ENCODE measurements around the gene TEX28. TPM values are rescaled to one million over a fixed set of nuclear protein-coding genes. Genes with fewer than 3 reads are reported as not detected.

TEX28 gene
- total RNA-seq, 5 donors from 2014 or later (not counting 1 experiment from before 2014, with no cell fraction given) = not detected

- Mint-ChIP-seq H3K27me3 (no peaks in the 10 kb centered on the region), H3K9me3 (no peaks in the 10 kb centered on the region), H3K36me3 (no peaks in the 10 kb centered on the region), H3K27ac (no peak overlapping the region), H3K4me3 (no peak overlapping the region), H3K4me1 (peaks cover 51 to 53% (median 52%) of the 10 kb centered on the region in 3 donors)
- Histone ChIP-seq H3K27ac (ENCODE audit: low read length) (no peak overlapping the region), H3K4me1 (ENCODE audit: control insufficient read depth in 1 of 2, extremely low read depth in 1 of 2, insufficient read depth in 2 of 2, low read length in 2 of 2) (peaks cover 18 to 49% of the 10 kb centered on the region in 2 experiments), H3K27me3 (replicated peaks in 1 of 2; ENCODE audit: control insufficient read depth in 2 of 2, extremely low read depth in 1 of 2, insufficient read depth in 2 of 2, low read length in 1 of 2) (no peaks in the 10 kb centered on the region), H3K4me3 (ENCODE audit: control insufficient read depth in 1 of 2, extremely low read depth in 1 of 2, low read length in 1 of 2) (no peak overlapping the region), H3K36me3 (ENCODE audit: control insufficient read depth in 2 of 2, extremely low read depth in 1 of 2, insufficient read depth in 1 of 2, low read length in 1 of 2) (no peaks in the 10 kb centered on the region), H3K9me3 (no peaks in the 10 kb centered on the region)
- ChIA-PET CTCF (interaction anchor here in 1 of 2 donors (0.5 kb wide), 1 partner anchor 230 kb away, joined by 5 read pairs; no protein-coding TSS in a partner anchor), POLR2A (no interaction called here)
- 76% methylated on average over 4 of the region's 7 CpGs for WGBS (ENCODE audit: insufficient coverage)
- ATAC-seq (replicated peaks in 1 of 4) (no peak), DNase-seq (no peak)
Observed at GRCh38 chrX:154323537-154323936, 28.6 kb upstream of the TEX28 start.

- Histone ChIP-seq H3K36me3 (ENCODE audit: control insufficient read depth in 2 of 2, extremely low read depth in 1 of 2, insufficient read depth in 1 of 2, low read length in 1 of 2) (no peaks in the 10 kb centered on the region), H3K27me3 (replicated peaks in 1 of 2; ENCODE audit: control insufficient read depth in 2 of 2, extremely low read depth in 1 of 2, insufficient read depth in 2 of 2, low read length in 1 of 2) (no peaks in the 10 kb centered on the region), H3K9me3 (no peaks in the 10 kb centered on the region), H3K4me1 (ENCODE audit: control insufficient read depth in 1 of 2, extremely low read depth in 1 of 2, insufficient read depth in 2 of 2, low read length in 2 of 2) (peaks cover 17 to 46% of the 10 kb centered on the region in 2 experiments), H3K4me3 (ENCODE audit: control insufficient read depth in 1 of 2, extremely low read depth in 1 of 2, low read length in 1 of 2) (no peak overlapping the region), H3K27ac (ENCODE audit: low read length) (no peak overlapping the region)
- H3K4me3 Mint-ChIP-seq = no peak overlapping the region
- peaks cover 48 to 49% (median 48%) of the 10 kb centered on the region in 3 donors for H3K4me1 Mint-ChIP-seq
- H3K36me3 Mint-ChIP-seq = no peaks in the 10 kb centered on the region
- no peaks in the 10 kb centered on the region for H3K27me3 Mint-ChIP-seq
- WGBS (ENCODE audit: insufficient coverage) = 92% methylated on average over 6 of the region's 10 CpGs
- ATAC-seq (replicated peaks in 1 of 4) (no peak), DNase-seq (no peak)
- POLR2A ChIA-PET = no interaction called here
- CTCF ChIA-PET = no interaction called here
- H3K27ac Mint-ChIP-seq = no peak overlapping the region
- H3K9me3 Mint-ChIP-seq = no peaks in the 10 kb centered on the region
Observed at GRCh38 chrX:154322890-154323289, 28.0 kb upstream of the TEX28 start.

- Mint-ChIP-seq H3K4me3 (no peak overlapping the region), H3K27ac (no peak overlapping the region), H3K9me3 (no peaks in the 10 kb centered on the region), H3K36me3 (no peaks in the 10 kb centered on the region), H3K27me3 (no peaks in the 10 kb centered on the region), H3K4me1 (peaks cover 42 to 43% (median 42%) of the 10 kb centered on the region in 3 donors)
- H3K9me3 ChIP-seq = no peaks in the 10 kb centered on the region
- peaks cover 8 to 44% of the 10 kb centered on the region in 2 experiments for H3K4me1 ChIP-seq (ENCODE audit: control insufficient read depth in 1 of 2, extremely low read depth in 1 of 2, insufficient read depth in 2 of 2, low read length in 2 of 2)
- H3K36me3 ChIP-seq (ENCODE audit: control insufficient read depth in 2 of 2, extremely low read depth in 1 of 2, insufficient read depth in 1 of 2, low read length in 1 of 2) = no peaks in the 10 kb centered on the region
- H3K27me3 ChIP-seq (replicated peaks in 1 of 2; ENCODE audit: control insufficient read depth in 2 of 2, extremely low read depth in 1 of 2, insufficient read depth in 2 of 2, low read length in 1 of 2) = no peaks in the 10 kb centered on the region
- H3K4me3 ChIP-seq (ENCODE audit: control insufficient read depth in 1 of 2, extremely low read depth in 1 of 2, low read length in 1 of 2) = no peak overlapping the region
- POLR2A ChIA-PET = no interaction called here
- peak in 3 of 4 experiments; percentile 51 to 67 (median 54) for ATAC-seq (replicated peaks in 1 of 4)
- 65% methylated on average over 4 of the region's 10 CpGs for WGBS (ENCODE audit: insufficient coverage)
- DNase-seq = peak in 3 of 35 experiments; percentile 4 to 28 (median 7)
- H3K27ac ChIP-seq (ENCODE audit: low read length) = no peak overlapping the region
- CTCF ChIA-PET = interaction anchor here in 1 of 2 donors (0.7 kb wide), 1 partner anchor 78 kb away, joined by 9 read pairs; no protein-coding TSS in a partner anchor
Observed at GRCh38 chrX:154321594-154321993, 26.7 kb upstream of the TEX28 start.

- ChIA-PET POLR2A (interaction anchor here in 1 of 2 donors (0.6 kb wide), 1 partner anchor 50 kb away, joined by 11 read pairs; no protein-coding TSS in a partner anchor), CTCF (no interaction called here)
- DNase-seq = no peak
Observed at GRCh38 chrX:154321152-154321551, 26.2 kb upstream of the TEX28 start.

GRCh38 chrX:154320406-154320805 is 25.5 kb upstream of the TEX28 start:
- Histone ChIP-seq H3K36me3 (ENCODE audit: control insufficient read depth in 2 of 2, extremely low read depth in 1 of 2, insufficient read depth in 1 of 2, low read length in 1 of 2) (no peaks in the 10 kb centered on the region), H3K9me3 (no peaks in the 10 kb centered on the region), H3K4me1 (ENCODE audit: control insufficient read depth in 1 of 2, extremely low read depth in 1 of 2, insufficient read depth in 2 of 2, low read length in 2 of 2) (peaks cover 2 to 36% of the 10 kb centered on the region in 2 experiments), H3K27ac (ENCODE audit: low read length) (no peak overlapping the region), H3K4me3 (ENCODE audit: control insufficient read depth in 1 of 2, extremely low read depth in 1 of 2, low read length in 1 of 2) (no peak overlapping the region), H3K27me3 (replicated peaks in 1 of 2; ENCODE audit: control insufficient read depth in 2 of 2, extremely low read depth in 1 of 2, insufficient read depth in 2 of 2, low read length in 1 of 2) (no peaks in the 10 kb centered on the region)
- ATAC-seq (replicated peaks in 1 of 4) (no peak), DNase-seq (no peak)
- H3K27ac Mint-ChIP-seq = no peak overlapping the region
- CTCF ChIA-PET = no interaction called here
- no peak overlapping the region for H3K4me3 Mint-ChIP-seq
- H3K27me3 Mint-ChIP-seq = no peaks in the 10 kb centered on the region
- POLR2A ChIA-PET = interaction anchor here in 1 of 2 donors (0.6 kb wide), 1 partner anchor 50 kb away, joined by 11 read pairs; no protein-coding TSS in a partner anchor
- 100% methylated on average over 3 of the region's 11 CpGs for WGBS (ENCODE audit: insufficient coverage)
- peaks cover 30 to 31% (median 30%) of the 10 kb centered on the region in 3 donors for H3K4me1 Mint-ChIP-seq
- H3K36me3 Mint-ChIP-seq = no peaks in the 10 kb centered on the region
- no peaks in the 10 kb centered on the region for H3K9me3 Mint-ChIP-seq

More at GRCh38 chrX:154321152-154321551, 26.2 kb upstream of the TEX28 start:
- H3K27me3 ChIP-seq (replicated peaks in 1 of 2; ENCODE audit: control insufficient read depth in 2 of 2, extremely low read depth in 1 of 2, insufficient read depth in 2 of 2, low read length in 1 of 2) = no peaks in the 10 kb centered on the region
- Mint-ChIP-seq H3K36me3 (no peaks in the 10 kb centered on the region), H3K27me3 (no peaks in the 10 kb centered on the region), H3K9me3 (no peaks in the 10 kb centered on the region), H3K27ac (peak overlapping the region in 1 of 2 donors; percentile 28), H3K4me1 (peaks cover 38 to 39% (median 38%) of the 10 kb centered on the region in 3 donors), H3K4me3 (no peak overlapping the region)
- H3K4me1 ChIP-seq (ENCODE audit: control insufficient read depth in 1 of 2, extremely low read depth in 1 of 2, insufficient read depth in 2 of 2, low read length in 2 of 2) = peaks cover 4 to 43% of the 10 kb centered on the region in 2 experiments
- WGBS (ENCODE audit: insufficient coverage) = no CpG with 5 or more reads among the region's 7 CpGs
- no peak overlapping the region for H3K4me3 ChIP-seq (ENCODE audit: control insufficient read depth in 1 of 2, extremely low read depth in 1 of 2, low read length in 1 of 2)
- H3K9me3 ChIP-seq = no peaks in the 10 kb centered on the region
- H3K27ac ChIP-seq (ENCODE audit: low read length) = no peak overlapping the region
- H3K36me3 ChIP-seq (ENCODE audit: control insufficient read depth in 2 of 2, extremely low read depth in 1 of 2, insufficient read depth in 1 of 2, low read length in 1 of 2) = no peaks in the 10 kb centered on the region
- peak in 3 of 4 experiments; percentile 10 to 30 (median 14) for ATAC-seq (replicated peaks in 1 of 4)

GRCh38 chrX:154317391-154317995 is 22.6 kb upstream of the TEX28 start:
- ChIA-PET CTCF (interaction anchor here in 1 of 2 donors (0.6 to 1.1 kb wide), 3 partner anchors 9 to 1320 kb away, joined by 3 to 4 read pairs (median 4); no protein-coding TSS in a partner anchor), POLR2A (interaction anchor here in 1 of 2 donors (1.1 kb wide), 1 partner anchor 82 kb away, joined by 3 read pairs; no protein-coding TSS in a partner anchor)
- peak overlapping the region in 1 of 2 donors; percentile 31 for H3K27ac Mint-ChIP-seq
- H3K27me3 Mint-ChIP-seq = no peaks in the 10 kb centered on the region
- H3K4me1 Mint-ChIP-seq = peaks cover 37 to 44% (median 39%) of the 10 kb centered on the region in 3 donors
- H3K9me3 ChIP-seq = no peaks in the 10 kb centered on the region
- H3K9me3 Mint-ChIP-seq = no peaks in the 10 kb centered on the region
- H3K27me3 ChIP-seq (replicated peaks in 1 of 2; ENCODE audit: control insufficient read depth in 2 of 2, extremely low read depth in 1 of 2, insufficient read depth in 2 of 2, low read length in 1 of 2) = no peaks in the 10 kb centered on the region
- H3K4me1 ChIP-seq (ENCODE audit: control insufficient read depth in 1 of 2, extremely low read depth in 1 of 2, insufficient read depth in 2 of 2, low read length in 2 of 2) = peaks cover 2 to 43% of the 10 kb centered on the region in 2 experiments
- no peaks in the 10 kb centered on the region for H3K36me3 ChIP-seq (ENCODE audit: control insufficient read depth in 2 of 2, extremely low read depth in 1 of 2, insufficient read depth in 1 of 2, low read length in 1 of 2)
- no peaks in the 10 kb centered on the region for H3K36me3 Mint-ChIP-seq
- peak overlapping the region in 1 of 3 donors; percentile 46 for H3K4me3 Mint-ChIP-seq
- H3K27ac ChIP-seq (ENCODE audit: low read length) = no peak overlapping the region
- WGBS (ENCODE audit: insufficient coverage) = 33% methylated on average over 3 of the region's 7 CpGs
- DNase-seq = peak in 5 of 35 experiments; percentile 8 to 27 (median 12)
- no peak overlapping the region for H3K4me3 ChIP-seq (ENCODE audit: control insufficient read depth in 1 of 2, extremely low read depth in 1 of 2, low read length in 1 of 2)
- ATAC-seq (replicated peaks in 1 of 4) = peak in 3 of 4 experiments; percentile 30 to 55 (median 46)
